Esophagus squamous epithelium (tissue), 5 donors: ENCODE measurements around the gene CEP350. TPM values are rescaled to one million over a fixed set of nuclear protein-coding genes. Genes with fewer than 3 reads are reported as not detected.
"Not testable (repeated sequence)": the region's sequence is repeated elsewhere in the genome, so short reads cannot be mapped to it uniquely, and the experiment has no call there.

Experiments
- DNase-seq: peaks from one replicate; lab custom pipeline; 2025; lab: John Stamatoyannopoulos, UW
- H3K27ac ChIP-seq, 4 donors: fragments of 200-600 bp; sonication (generic); one replicate each; pipeline ENCODE4 v1.5.1; 2016 to 2019; ENCODE audit warnings: mild to moderate bottlenecking in 1 of 4
- H3K27me3 ChIP-seq, 4 donors: fragments of 200-600 bp; sonication (generic); 1 replicate in 3 of 4; 2 replicates in 1 of 4; pipeline versions ENCODE4 v1.5.1 to v1.6.0; 2017 to 2021; ENCODE audit warnings: antibody characterized with exemption in 1 of 4
- H3K36me3 ChIP-seq, 3 donors: fragments of 200-600 bp; sonication (generic); one replicate each; pipeline ENCODE4 v1.5.1; 2016 to 2019
- H3K4me1 ChIP-seq, 3 donors: fragments of 200-600 bp; sonication (generic); one replicate each; pipeline ENCODE4 v1.5.1; 2017 to 2019
- H3K4me3 ChIP-seq, 4 donors: fragments of 200-600 bp; sonication (generic); 1 replicate in 3 of 4; 2 replicates in 1 of 4; pipeline ENCODE4 v1.5.1; 2016 to 2019; ENCODE audit warnings: mild to moderate bottlenecking in 2 of 4, moderate library complexity in 1 of 4
- H3K9me3 ChIP-seq, 3 donors: fragments of 200-600 bp; sonication (generic); one replicate each; pipeline ENCODE4 v1.5.1; 2016 to 2019
- CTCF ChIP-seq, 6 experiments: fragments of 450-650 bp in 4 of 6; fragments of 200-600 bp in 2 of 6; sonication (generic) in 2 of 6; IDR thresholded peaks; one replicate each; pipeline ENCODE4 v1.5.1; 2016 to 2019; ENCODE audit warnings: antibody characterized with exemption in 6 of 6, mild to moderate bottlenecking in 4 of 6, moderate library complexity in 4 of 6
- POLR2A ChIP-seq, 4 donors: fragments of 450-650 bp; IDR thresholded peaks; one replicate each; pipeline ENCODE4 v1.6.1; 2017; ENCODE audit warnings: antibody characterized with exemption in 4 of 4, mild to moderate bottlenecking in 4 of 4, moderate library complexity in 3 of 4
- WGBS, 2 donors: methylation state at CpG; one replicate each; pipeline ENCODE4 v1.1.5; 2018; 5-methylcytosine and 5-hydroxymethylcytosine counted together
- intact Hi-C: fragments of 100-400 bp; cut with DNase I; formaldehyde crosslinking; loops from one replicate; pipeline ENCODE4 v1.15.0; 2022
- total RNA-seq, 4 donors: library from RNA; depleted of rRNA; stranded (reverse); fragments of >200 nt; gene quantifications; one replicate each; pipeline ENCODE4 v1.1.0, GENCODE V29; 2016
- donor health status: DM: yes; HTN: yes; CAD: no.

Gene CEP350
- total RNA-seq, 4 donors from 2014 or later: 31.1 to 66.9 (median 45.2) TPM

GRCh38 chr1:180131510-180131909 is 176.9 kb downstream of the CEP350 start:
- H3K9me3 ChIP-seq: no peaks in the 10 kb centered on the region
- DNase-seq: no peak
- peaks cover 0 to 5% (median 0%) of the 10 kb centered on the region in 3 donors for H3K4me1 ChIP-seq
- TF ChIP-seq POLR2A (IDR thresholded peaks at IDR 0.05): no peak
- TF ChIP-seq CTCF (IDR thresholded peaks at IDR 0.05): no peak
- intact Hi-C loops: no loop called here
- WGBS, 2 donors: 49 to 55% methylated on average over 5 of the region's 5 CpGs
- H3K4me3 ChIP-seq: no peak overlapping the region
- H3K27ac ChIP-seq: peak overlapping the region in 1 of 4 donors; percentile 36
- H3K27me3 ChIP-seq: no peaks in the 10 kb centered on the region
- no peaks in the 10 kb centered on the region for H3K36me3 ChIP-seq

- TF ChIP-seq CTCF (IDR thresholded peaks at IDR 0.05): no peak
- TF ChIP-seq POLR2A (IDR thresholded peaks at IDR 0.05): no peak
- no peak for DNase-seq
- H3K27ac ChIP-seq: no peak overlapping the region
- WGBS, 2 donors: 57 to 82% methylated on average over 1 of the region's 1 CpG
- H3K4me1 ChIP-seq: peaks cover 0 to 4% (median 0%) of the 10 kb centered on the region in 3 donors
- intact Hi-C loops: no loop called here
- no peaks in the 10 kb centered on the region for H3K36me3 ChIP-seq
- no peak overlapping the region for H3K4me3 ChIP-seq
- H3K9me3 ChIP-seq: no peaks in the 10 kb centered on the region
- no peaks in the 10 kb centered on the region for H3K27me3 ChIP-seq
Observed at GRCh38 chr1:180133193-180133592, 178.6 kb downstream of the CEP350 start.

- 79 to 84% methylated on average over 8 to 9 of the region's 9 CpGs for WGBS, 2 donors
- intact Hi-C loops, H3K4me1 ChIP-seq, DNase-seq, H3K36me3 ChIP-seq, H3K9me3 ChIP-seq, H3K4me3 ChIP-seq, H3K27ac ChIP-seq, H3K27me3 ChIP-seq: not testable (repeated sequence)
Observed at GRCh38 chr1:180133688-180134087, 179.1 kb downstream of the CEP350 start.

DNA sequence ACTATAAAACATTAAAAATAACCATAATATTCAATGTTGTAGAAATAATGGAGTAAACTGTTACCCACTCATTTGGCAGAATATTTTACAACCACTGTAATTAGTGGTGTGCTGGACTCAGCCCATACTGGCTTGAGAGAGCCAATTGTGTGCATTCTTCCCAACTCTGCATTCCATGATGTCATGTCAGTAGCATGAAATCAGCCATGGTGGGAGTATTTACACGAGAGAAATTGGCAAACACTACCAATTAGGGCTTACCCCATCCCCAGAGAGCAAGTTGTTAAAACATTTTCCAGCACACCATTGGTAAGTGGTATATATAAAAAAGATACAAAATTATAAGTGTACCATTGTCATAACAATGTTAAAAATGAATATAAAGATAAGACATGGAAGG is 180.9 kb downstream of the CEP350 start:
- Histone ChIP-seq H3K27ac (no peak overlapping the region), H3K4me3 (no peak overlapping the region), H3K27me3 (no peaks in the 10 kb centered on the region), H3K4me1 (no peaks in the 10 kb centered on the region), H3K36me3 (no peaks in the 10 kb centered on the region), H3K9me3 (no peaks in the 10 kb centered on the region)
- no peak for DNase-seq
- TF ChIP-seq CTCF (IDR thresholded peaks at IDR 0.05) (no peak), POLR2A (IDR thresholded peaks at IDR 0.05) (no peak)
- intact Hi-C loops: no loop called here
- 24 to 27% methylated on average over 1 of the region's 1 CpG for WGBS, 2 donors

- no peak for TF ChIP-seq CTCF (IDR thresholded peaks at IDR 0.05)
- no peak for TF ChIP-seq POLR2A (IDR thresholded peaks at IDR 0.05)
- Histone ChIP-seq H3K9me3 (no peaks in the 10 kb centered on the region), H3K4me3 (no peak overlapping the region), H3K27me3 (no peaks in the 10 kb centered on the region), H3K36me3 (no peaks in the 10 kb centered on the region), H3K4me1 (no peaks in the 10 kb centered on the region), H3K27ac (peak overlapping the region in 2 of 4 donors; percentile 25 to 35)
- intact Hi-C loops: no loop called here
- WGBS, 2 donors: 39 to 46% methylated on average over 4 of the region's 4 CpGs
- DNase-seq: no peak
Observed at GRCh38 chr1:180136331-180136967, 181.8 kb downstream of the CEP350 start.

GRCh38 chr1:180136968-180137356 is 182.4 kb downstream of the CEP350 start:
- no peak overlapping the region for H3K4me3 ChIP-seq
- no peaks in the 10 kb centered on the region for H3K9me3 ChIP-seq
- no peaks in the 10 kb centered on the region for H3K36me3 ChIP-seq
- H3K27me3 ChIP-seq: no peaks in the 10 kb centered on the region
- no peaks in the 10 kb centered on the region for H3K4me1 ChIP-seq
- DNase-seq: no peak
- no peak for TF ChIP-seq POLR2A (IDR thresholded peaks at IDR 0.05)
- no peak for TF ChIP-seq CTCF (IDR thresholded peaks at IDR 0.05)
- intact Hi-C loops: no loop called here
- H3K27ac ChIP-seq: peak overlapping the region in 1 of 4 donors; percentile 35
